SK-N-MC (cell line): ENCODE data around the gene ARID5B.

Source experiments
- EZH2 ChIP-seq: fragments of 200-600 bp; sonication (generic); IDR thresholded peaks from one replicate; pipeline ENCODE4 v1.6.1; 2017; ENCODE audit warnings: antibody characterized with exemption
- FOXP2 ChIP-seq: optimal IDR thresholded peaks from 2 replicates; pipeline ENCODE3; 2011; ENCODE audit warnings: mild to moderate bottlenecking, moderate library complexity; ENCODE audit not compliant: insufficient read depth; ENCODE audit errors: extremely low read length, control extremely low read depth
- POLR2AphosphoS5 ChIP-seq: IDR thresholded peaks from 2 replicates; pipeline ENCODE4 v1.6.1; 2012; ENCODE audit warnings: mild to moderate bottlenecking, low read depth, low read length, borderline replicate concordance

DNA sequence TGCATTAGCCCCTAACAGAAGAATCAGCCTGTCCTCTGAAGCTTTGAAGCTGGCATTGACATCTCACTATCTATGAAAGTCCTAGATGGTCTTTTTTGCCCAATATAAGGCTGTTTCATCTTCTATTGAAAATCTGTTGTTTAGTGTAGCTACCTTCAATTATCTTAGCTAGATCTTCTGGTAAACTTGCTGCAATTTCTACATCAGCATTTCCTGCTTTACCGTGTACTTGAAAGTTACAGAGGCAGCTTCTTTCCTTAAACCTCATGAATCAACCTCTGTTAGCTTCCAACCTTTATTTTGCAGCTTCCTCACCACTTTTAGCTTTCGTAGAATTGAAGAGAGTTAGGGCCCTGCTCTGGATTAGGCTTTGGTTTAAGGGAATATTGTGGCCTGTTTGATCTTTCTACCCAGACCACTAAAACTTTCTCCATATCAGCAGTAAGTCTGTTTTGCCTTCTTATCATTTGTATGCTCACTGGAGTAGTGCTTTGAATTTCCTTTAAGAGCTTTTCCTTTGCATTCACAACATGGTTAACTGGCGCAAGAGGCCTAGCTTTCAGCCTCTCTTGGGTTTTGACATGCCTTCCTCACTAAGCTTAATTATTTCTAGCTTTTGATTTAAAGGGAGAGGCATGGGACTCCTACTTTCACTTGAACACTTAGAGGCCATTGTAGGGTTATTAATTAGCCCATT lies 32.5 kb downstream of the ARID5B start:
- TF ChIP-seq POLR2AphosphoS5 = no peak
- no peak for TF ChIP-seq FOXP2
- TF ChIP-seq EZH2 = no peak
